Lower leg skin (tissue), 4 donors: ENCODE data around the gene HACD2. TPM values are rescaled to one million over a fixed set of nuclear protein-coding genes. Genes with fewer than 3 reads are reported as not detected.

ENCODE experiments used
- DNase-seq, 2 donors: peaks; one replicate each; pipeline ENCODE4 v3.0.0-alpha.2; 2019; ENCODE audit warnings: low spot score in 2 of 2
- H3K4me3 ChIP-seq: fragments of 200-600 bp; sonication (generic); 2 replicates; pipeline ENCODE4 v1.5.1; 2017; ENCODE audit warnings: mild to moderate bottlenecking, low read depth; ENCODE audit not compliant: poor library complexity, severe bottlenecking
- CTCF ChIP-seq, 3 donors: fragments of 450-650 bp; IDR thresholded peaks; one replicate each; pipeline ENCODE4 v1.5.1; 2016; ENCODE audit warnings: antibody characterized with exemption in 3 of 3, mild to moderate bottlenecking in 3 of 3, moderate library complexity in 2 of 3
- POLR2A ChIP-seq, 2 donors: fragments of 450-650 bp; IDR thresholded peaks; one replicate each; pipeline ENCODE4 v1.6.1; 2016 to 2017; ENCODE audit warnings: antibody characterized with exemption in 2 of 2, mild to moderate bottlenecking in 1 of 2, moderate library complexity in 1 of 2
- WGBS, 2 donors: methylation state at CpG; one replicate each; pipeline ENCODE4 v1.1.5; 2018; 5-methylcytosine and 5-hydroxymethylcytosine counted together
- intact Hi-C: fragments of 100-400 bp; cut with DNase I; formaldehyde crosslinking; loops from one replicate; pipeline ENCODE4 v1.15.0; 2023; ENCODE audit warnings: low total_unique reads
- total RNA-seq, 4 donors: library from RNA; depleted of rRNA; stranded (reverse); fragments of >200 nt; gene quantifications; one replicate each; pipeline ENCODE4 v1.1.0, GENCODE V29; 2016

The HACD2 gene
- total RNA-seq, result 10 to 100 TPM; 29.3 to 56.4 (median 40.2) TPM

GRCh38 chr3:123584988-123585937 is at the start of gene HACD2:
TSS of gene HACD2 (minus strand) at chr3:123585053. CDS start at chr3:123585027, 26 bp downstream.
- H3K4me3 ChIP-seq, result peak within 1 kb of the TSS; percentile 86
- 0% methylated on average over 30 to 39 of the region's 54 CpGs for WGBS, 2 donors
- DNase-seq, result peak; percentile 96 to 99
- TF ChIP-seq CTCF (IDR thresholded peaks at IDR 0.05) (no peak), POLR2A (IDR thresholded peaks at IDR 0.05) (no peak)
- intact Hi-C loops, result no loop called here

GRCh38 chr3:123634149-123635051 is 49.5 kb upstream of the HACD2 start:
- H3K4me3 ChIP-seq, result no peak overlapping the region
- TF ChIP-seq CTCF (IDR thresholded peaks at IDR 0.05) (no peak), POLR2A (IDR thresholded peaks at IDR 0.05) (no peak)
- no peak for DNase-seq
- intact Hi-C loops, result no loop called here
- 76 to 81% methylated on average over 15 of the region's 15 CpGs for WGBS, 2 donors

GRCh38 chr3:123633530-123633929 is 48.7 kb upstream of the HACD2 start:
- intact Hi-C loops, result no loop called here
- WGBS, 2 donors, result 94% methylated on average over 2 of the region's 2 CpGs
- TF ChIP-seq CTCF (IDR thresholded peaks at IDR 0.05), result no peak
- no peak for TF ChIP-seq POLR2A (IDR thresholded peaks at IDR 0.05)
- no peak for DNase-seq
- no peak overlapping the region for H3K4me3 ChIP-seq

GRCh38 chr3:123632161-123632655 is 47.4 kb upstream of the HACD2 start:
- intact Hi-C loops, result no loop called here
- WGBS, 2 donors, result 37 to 44% methylated on average over 6 of the region's 6 CpGs
- DNase-seq, result no peak

GRCh38 chr3:123629747-123630047 is 44.8 kb upstream of the HACD2 start:
- no peak for DNase-seq
- H3K4me3 ChIP-seq, result no peak overlapping the region
- TF ChIP-seq POLR2A (IDR thresholded peaks at IDR 0.05) (no peak), CTCF (IDR thresholded peaks at IDR 0.05) (no peak)
- intact Hi-C loops, result no loop called here
- 94% methylated on average over 4 of the region's 4 CpGs for WGBS, 2 donors

More at GRCh38 chr3:123632161-123632655, 47.4 kb upstream of the HACD2 start:
- no peak for TF ChIP-seq POLR2A (IDR thresholded peaks at IDR 0.05)
- no peak for TF ChIP-seq CTCF (IDR thresholded peaks at IDR 0.05)
- no peak overlapping the region for H3K4me3 ChIP-seq
